NCI-H345 treated with DMSO at 0.1 percent for 48 hours (cell line): Measurements from ENCODE around the gene UBE2S.

ENCODE experiments used
- DNase-seq: peaks from one replicate; lab custom pipeline; 2025; ENCODE audit not compliant: unreplicated experiment; lab: John Stamatoyannopoulos, UW

UBE2S gene

DNA sequence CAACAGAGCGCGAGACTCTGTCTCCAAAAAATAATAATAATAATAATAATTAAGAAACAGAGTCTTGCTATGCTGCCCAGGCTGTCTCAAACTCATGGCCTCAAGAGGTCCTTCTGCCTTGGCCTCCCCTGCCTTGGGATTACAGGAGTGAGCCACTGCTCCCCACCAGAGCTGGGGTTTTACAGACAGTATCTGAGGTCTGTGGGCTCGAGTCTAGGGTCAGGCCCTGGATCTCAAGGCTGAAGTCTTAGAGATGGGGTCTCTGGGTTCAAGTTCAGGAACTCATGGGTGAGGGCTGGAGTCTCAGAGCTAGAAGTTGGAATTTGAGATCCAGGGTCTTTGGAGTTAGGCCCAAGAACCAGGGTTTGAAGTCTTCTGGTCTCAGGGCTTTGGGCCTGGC lies 40.8 kb downstream of the UBE2S start:
- DNase-seq, result no peak

DNA sequence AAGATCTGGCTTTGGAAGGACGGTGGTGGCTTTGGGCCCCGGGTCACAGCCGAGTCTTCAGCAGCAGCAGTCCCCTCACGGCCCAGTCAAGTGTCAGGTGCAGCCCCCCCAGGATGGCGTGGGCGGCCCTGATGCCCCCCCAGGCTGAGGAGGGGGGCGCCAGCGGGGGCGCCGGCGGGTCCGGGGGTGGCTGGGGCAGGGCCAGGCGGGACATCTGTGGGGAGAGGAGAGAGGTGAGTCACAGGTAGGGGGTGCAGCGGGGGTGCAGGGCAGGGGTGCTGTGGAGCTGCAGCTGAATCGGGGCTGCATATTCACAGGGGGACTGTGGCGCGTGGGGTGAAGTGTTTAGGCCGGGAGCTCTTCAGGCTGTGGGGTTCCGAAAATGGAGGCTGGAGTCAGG lies 41.6 kb downstream of the UBE2S start:
- no peak for DNase-seq

DNA sequence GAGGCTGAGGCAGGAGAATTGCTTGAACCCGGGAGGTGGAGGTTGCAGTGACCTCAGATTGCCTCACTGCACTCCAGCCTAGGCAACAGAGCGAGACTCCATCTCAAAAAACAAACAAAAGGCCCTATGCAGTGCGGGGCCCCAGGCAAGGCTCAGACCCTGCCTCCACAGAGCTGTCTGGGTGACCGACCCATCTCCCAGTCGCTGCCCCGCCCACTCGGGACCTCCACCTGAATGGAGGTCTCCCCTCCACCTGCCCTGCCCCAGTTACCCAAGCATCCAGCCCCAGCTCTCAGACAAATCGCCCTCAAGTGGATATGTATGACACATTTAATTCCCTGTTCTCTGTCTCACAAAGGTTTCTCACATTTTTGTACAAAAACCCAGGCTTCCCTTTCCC lies 42.3 kb downstream of the UBE2S start:
- no peak for DNase-seq

DNA sequence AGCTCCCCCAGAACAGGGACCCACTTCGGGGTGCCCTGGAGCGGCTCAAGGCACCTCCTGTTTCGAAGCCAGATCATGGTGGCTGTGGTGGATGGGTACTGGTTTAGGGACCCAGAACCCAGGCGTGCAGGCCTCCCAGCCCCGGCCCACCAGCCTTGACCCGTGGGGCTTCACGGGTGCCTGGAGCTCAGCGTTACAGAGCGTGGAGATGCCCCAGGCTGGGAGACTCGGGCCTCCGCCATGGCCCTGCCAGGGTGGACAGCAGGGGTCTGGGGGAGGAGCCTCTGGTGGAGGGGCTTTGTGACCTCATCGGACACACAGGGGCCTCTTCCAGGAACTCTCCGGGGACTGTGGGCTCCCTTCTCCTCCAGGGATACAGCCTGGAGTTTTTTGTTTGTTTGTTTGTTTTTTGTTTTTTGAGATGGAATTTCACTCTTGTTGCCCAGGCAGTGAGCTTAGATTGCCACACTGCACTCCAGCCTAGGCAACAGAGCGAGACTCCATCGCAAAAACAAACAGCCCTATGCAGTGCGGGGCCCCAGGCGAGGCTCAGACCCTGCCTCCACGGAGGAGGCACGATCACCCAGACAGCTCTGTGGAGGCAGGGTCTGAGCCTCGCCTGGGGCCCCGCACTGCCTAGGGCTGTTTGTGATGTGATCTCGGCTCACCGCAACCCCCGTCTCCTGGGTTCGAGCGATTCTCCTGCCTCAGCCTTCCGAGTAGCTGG lies 44.4 kb downstream of the UBE2S start, which contains the start of gene GARIN5B:
GARIN5B (minus strand) TSS at position 271 of the 727 bp plus-strand sequence; CDS start at position 77, 194 bp downstream.
- no peak for DNase-seq

DNA sequence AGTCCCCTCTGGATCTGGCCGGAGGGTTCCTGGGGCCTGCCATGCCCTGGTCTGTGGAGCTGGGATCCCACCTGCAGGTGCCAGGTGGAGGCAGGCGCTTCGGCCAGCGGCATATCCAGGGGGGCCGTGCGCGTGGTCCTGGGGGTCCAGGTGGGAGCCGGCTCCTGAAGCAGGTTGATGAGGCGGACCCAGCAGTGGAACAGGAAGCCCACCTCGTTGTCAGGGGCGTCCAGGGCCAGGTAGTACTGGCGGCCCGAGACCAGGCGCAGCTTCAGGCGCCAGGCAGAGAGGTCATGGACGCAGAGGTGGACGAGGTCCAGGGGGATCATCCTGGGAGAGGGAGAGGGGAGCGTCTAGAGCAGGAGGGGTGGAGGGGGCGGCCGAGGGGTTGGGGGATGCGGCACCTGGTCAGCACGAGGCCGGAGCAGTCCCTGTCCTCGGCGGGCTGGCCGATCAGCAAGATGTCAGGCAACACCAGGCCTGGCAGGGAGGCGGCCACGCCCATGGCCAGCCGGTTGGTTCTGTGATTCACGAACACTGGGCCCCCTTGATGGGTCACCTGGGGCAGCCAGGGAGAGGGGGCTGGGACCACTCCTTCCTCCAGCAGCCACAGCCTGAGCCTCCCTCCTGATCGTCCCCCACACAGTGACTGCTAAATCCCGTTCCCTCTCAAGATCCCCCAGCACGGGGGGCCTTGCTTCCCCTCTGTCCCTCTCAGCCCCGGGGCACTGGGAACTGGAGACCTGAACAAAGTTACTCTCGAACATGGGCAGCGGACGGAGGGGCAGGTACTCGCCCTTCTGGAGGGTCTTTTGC lies 45.2 kb downstream of the UBE2S start:
- no peak for DNase-seq

DNA sequence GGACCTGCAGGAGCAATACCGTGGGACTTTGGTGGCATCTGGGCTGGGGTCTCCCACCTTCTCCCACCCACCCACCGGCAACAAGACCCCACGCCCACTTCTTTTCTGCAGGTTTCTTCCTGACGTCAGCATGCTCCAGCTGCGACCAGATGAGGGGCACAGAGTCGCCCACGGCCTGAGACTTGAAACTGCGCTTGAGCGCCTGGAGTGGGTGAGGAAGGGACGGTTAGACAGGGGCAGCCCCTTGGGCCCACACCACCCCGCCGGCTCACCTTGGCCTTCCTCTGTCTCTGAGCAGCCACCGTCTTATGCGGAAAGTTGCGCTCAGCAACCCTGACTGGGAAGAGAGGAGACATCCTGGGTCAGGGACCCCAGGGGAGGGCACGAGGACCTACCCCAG lies 46.7 kb downstream of the UBE2S start:
- no peak for DNase-seq

DNA sequence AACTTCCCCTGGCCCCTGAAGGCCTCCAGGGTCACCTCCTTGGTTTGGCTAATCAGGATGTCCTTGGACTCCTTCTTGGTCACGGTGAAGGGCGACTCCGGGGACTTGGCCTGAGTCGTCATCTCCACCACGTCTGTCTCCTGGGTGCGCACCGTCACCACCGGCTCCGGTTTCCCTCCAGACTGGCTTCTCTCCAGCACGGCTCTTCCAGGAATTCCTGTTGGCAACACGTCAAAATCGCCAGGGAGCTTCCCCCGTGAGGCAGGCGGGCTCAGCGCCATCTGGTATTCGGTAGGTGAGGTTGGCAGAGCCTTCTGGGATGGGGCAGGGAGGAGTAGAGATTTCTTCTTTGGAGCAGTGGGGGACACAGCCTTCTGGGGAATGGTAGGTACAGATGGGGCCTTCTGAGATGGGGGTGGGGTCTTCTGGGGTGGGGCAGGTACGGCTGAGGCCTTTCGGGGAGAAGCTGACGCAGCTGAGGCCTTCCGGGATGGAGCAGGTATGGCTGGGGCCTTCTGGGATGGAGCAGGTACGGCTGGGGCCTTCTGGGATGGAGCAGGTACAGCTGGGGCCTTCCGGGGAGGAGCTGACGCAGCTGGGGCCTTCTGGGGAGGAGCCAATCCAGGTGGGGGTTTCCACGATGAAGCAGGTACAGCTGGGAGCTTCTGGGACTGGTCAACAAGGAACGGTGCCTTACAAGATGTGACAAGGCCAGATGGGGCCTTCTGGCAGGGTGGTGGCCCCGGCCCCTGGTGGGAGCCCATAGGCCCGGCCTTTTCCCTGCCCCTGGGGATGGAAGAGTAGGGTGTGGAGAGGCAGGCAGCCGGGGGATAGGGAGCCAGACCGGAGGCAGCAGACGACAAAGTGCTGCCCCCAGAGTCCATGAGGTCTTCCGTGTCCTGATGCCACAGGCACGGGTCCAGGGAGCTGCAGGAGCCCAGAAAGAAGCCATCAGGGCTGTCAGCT lies 48.4 kb downstream of the UBE2S start:
- no peak for DNase-seq

DNA sequence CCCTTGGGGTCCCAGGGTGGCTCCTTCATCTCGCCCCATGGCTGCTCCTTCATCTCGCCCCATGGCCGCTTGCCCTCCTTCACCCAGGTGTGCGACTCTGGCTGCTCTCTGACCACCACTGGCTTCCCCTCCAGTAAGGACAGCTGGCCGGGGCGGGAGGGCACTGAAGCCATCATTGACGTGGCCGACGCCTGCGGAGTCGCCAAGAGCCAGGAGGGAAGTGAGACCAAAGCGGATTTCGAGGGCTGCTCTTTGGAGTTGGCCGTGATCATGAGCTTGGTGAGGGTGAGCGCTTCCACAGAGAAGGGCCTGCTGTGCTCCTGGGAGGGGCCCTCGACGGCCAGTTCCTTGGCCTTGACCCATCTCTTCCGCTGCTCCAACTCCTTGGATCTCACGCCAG lies 49.1 kb downstream of the UBE2S start:
- no peak for DNase-seq

DNA sequence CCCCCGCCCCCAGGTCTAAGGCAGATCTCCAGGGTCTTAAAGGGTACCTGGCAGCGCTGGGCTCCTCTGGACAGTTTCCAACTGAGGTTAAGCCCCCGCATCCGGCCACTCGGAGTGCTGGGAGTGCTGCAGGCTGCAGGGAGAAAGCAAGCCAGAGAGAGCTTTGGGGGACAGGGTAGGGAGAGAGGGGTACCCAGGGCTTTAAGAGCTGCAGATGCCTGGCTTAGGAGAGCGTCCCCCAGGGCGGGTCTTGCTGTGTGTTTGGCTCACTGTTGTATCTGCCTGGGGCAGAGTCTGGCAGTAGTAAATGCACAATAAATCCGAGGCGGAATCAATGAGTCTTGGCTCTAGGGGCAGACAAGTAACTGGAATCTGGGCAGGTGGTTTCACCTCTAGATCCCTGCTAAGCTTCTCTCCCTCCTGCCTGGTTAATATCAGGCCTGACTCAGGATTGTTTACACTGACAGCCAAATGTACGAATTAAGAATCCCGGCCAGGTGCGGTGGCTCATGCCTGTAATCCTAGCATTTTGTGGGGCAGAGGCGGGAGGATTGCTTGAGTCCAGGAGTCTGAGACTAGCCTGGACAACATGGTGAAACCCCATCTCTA lies 52.3 kb downstream of the UBE2S start:
- no peak for DNase-seq

DNA sequence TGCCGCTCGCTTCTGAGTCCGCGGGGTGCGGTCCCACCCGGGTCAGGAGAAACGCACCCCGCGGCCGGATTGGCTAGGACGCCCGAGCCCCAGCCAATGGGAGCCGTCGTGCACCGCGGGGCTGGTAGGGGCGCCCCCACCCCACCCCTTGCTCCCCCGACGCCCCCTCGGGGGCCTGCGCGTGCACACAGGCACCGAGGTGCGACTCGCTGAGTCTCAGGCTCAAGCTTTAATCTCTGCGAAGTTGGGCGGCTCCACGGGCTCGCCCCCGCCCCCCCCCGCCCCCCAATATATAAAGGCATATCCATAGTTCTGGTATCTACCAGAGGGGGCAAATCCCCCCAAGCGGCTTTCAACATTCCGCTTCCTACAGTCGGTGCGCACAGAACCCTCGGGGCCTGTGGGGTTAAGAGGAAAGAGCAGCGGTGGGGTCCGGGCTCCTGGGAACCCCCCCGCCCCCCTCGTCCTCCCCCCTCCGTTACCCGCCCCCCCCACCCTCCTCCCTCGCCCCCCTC lies 52.8 kb downstream of the UBE2S start, which contains the start of gene COX6B2:
COX6B2 (minus strand) TSS at position 22 of the 515 bp plus-strand sequence. CDS start 198 bp downstream, outside the sequence.
- no peak for DNase-seq

DNA sequence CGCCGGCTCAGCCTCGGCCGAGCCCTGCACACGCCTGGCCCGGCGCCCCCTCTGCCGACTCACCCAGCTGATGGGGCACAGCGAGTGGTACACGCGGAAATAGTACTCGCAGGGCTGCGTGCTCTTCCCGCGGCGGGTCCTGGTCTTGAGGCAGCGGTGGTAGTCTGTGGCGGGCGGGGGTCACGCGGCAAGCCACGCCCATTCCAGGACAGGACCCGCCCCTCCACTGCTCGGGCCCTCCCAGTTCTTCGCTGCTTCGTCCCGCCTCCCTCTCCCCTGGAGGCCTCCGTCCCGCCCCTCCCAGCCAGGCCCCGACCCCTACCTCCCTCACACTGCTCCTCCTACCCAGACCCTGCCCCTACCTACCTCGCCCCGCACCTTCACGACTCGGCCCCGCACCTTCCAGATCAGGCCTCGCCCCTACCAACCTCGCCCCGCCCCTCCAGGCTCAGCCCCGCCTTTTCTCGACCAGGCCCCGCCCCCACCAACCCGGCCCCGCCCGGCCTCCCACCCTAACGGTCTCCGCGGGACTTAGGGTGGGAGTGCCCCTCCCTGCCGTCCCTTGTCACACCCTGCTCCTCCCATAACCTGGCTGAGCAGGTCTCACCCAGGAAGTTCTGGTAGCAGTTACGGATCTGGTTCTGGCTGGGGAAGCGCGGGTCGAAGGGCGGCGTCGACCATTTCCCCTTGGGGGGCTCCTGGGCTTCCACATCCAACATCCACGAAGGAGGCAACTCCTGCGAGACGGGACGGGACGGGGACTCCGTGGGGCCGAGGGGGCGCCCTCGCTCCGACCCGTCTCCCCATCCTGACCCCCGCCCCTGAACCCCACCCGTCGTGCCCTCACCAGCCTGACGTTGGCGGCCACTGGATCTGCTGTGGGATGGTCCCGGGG lies 53.5 kb downstream of the UBE2S start:
- peak; percentile 12 for DNase-seq

DNA sequence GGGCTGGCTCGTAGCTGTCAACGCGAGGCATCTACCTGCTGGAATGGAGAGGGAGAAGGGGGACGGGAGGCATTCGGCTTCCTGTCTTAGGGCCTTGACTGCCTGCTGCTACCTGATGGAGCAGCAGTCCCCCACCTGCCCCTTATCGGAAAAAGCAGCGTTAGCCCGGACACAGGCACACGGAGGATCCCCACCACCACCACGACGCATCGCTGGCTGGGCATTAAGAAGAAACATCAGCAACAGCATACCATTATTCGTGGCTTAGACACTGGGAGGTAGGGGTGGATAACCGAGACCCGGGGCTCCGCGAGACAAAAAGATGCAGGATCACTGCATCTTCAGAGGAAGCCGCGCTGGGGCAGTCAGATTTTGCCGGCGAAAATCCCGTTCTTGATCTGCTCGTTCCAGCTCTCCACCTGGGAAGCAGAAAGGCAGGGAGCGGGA lies 54.2 kb downstream of the UBE2S start:
- DNase-seq, result no peak

DNA sequence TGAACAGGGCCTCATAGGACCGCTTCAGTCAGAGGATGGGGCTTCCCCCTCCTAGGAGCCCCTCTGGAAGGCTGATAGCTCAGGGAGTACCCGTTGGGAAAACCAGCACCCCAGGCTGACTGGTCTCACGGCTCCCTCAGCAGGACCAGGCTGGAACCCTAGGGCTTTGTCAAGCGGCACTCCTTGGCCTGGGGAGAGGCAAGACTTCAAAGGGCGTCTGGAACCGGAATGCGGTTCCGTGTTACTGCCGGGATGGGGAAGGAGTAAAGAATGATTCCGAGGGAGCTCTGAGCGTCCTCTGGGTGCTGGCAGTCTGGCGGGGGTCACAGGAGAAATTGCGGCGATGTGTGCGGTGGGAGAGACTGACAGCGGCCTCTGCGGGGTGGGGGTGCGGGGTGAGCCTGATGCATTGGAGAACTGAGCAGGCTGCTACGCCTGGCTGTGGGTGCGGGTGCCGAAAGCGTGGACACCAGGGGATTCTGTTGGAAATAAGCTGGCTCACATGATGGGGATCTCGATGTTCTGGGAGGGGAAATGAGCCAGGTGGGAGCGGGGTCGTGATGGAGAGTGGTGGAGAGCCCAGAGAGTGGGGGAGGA lies 54.9 kb downstream of the UBE2S start:
- no peak for DNase-seq

DNA sequence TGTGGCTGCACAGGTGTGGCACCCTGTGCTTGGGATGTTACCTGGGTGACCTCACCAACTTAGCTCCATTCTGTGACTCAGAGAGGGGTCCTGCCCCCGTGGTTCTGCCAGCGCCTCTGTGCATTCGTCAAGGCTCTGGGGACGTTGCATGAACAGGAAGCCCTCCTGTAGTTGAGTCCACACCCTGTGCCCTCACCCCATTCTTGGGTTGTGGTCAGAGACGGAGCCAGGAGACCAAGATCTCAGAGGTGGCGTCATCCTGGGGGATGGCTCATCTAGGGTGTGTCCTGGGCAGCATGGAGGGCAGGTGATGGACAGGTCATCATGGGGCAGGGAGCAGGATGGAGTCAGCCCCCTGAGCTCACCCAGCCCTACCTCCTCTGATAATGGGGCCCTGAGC lies 55.5 kb downstream of the UBE2S start:
- DNase-seq, result no peak

DNA sequence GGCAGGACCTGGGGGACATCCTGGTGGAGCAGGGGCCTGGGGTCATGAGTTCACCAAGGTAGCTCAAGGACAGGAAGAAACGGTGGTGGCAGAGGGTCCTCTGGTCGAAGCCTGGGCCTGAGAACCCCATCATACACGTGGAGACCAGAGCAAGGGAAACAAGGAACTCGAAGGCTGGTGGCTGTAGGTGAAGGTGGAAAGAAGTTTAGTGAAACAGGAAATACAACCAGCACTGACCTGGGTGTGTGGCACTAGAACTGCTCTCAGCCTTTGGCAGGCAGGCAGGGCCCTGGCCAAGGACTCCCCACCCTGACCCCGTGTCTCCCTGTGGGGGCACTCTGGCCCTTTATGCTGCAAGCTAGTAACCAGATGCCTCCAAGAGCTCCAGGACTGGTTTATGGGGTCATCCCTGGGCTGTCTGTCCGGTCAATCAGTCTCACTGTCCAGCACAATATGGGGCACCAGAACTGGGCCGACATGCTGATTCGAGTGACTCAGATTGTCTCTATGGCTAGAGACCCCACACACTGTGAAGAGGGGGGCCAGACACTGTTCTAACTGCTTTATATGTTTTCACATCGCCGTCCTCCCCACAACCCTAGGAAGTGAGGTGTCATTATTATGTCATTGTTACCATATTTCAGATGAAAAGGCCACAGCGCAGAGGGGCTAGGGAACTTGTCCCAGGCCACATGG lies 56.8 kb downstream of the UBE2S start:
- DNase-seq, result no peak
